Large intestine (tissue), 3 donors: ENCODE data around the gene CSTF1. TPM values are rescaled to one million over a fixed set of nuclear protein-coding genes. Genes with fewer than 3 reads are reported as not detected.

Experiments used
- DNase-seq, 2 donors: peaks; one replicate each; pipeline versions ENCODE4 v3.0.0 to v3.0.0-alpha.2; 2013
- H3K27ac ChIP-seq: one replicate; pipeline ENCODE4 v1.5.1; 2013; ENCODE audit warnings: low read length
- H3K27me3 ChIP-seq: 2 replicates; pipeline ENCODE4 v1.6.1; 2013; ENCODE audit warnings: low read length; ENCODE audit not compliant: control insufficient read depth, insufficient read depth
- H3K36me3 ChIP-seq: 2 replicates; pipeline ENCODE4 v1.6.1; 2013; ENCODE audit warnings: low read length; ENCODE audit not compliant: control insufficient read depth, insufficient read depth
- H3K4me1 ChIP-seq: one replicate; pipeline ENCODE4 v1.6.1; 2013; ENCODE audit warnings: low read length; ENCODE audit not compliant: control insufficient read depth, insufficient read depth
- H3K4me3 ChIP-seq: one replicate; pipeline ENCODE4 v1.5.1; 2013; ENCODE audit warnings: low read length
- H3K9me3 ChIP-seq: one replicate; pipeline ENCODE4 v1.6.1; 2013; ENCODE audit warnings: mild to moderate bottlenecking, low read depth, low read length, moderate library complexity; ENCODE audit not compliant: control insufficient read depth
- WGBS: methylation state at CpG from one replicate; pipeline ENCODE4 v1.1.5; 2013; ENCODE audit warnings: low lambda C conversion rate; ENCODE audit not compliant: insufficient coverage; 5-methylcytosine and 5-hydroxymethylcytosine counted together
- polyA plus RNA-seq: library from polyadenylated mRNA; unstranded; fragments of 120-200 nt; gene quantifications from one replicate; pipeline ENCODE4 v1.2.1, GENCODE V29; 2013

Gene CSTF1
- polyA plus RNA-seq, 1 donor: 27.6 TPM

DNA sequence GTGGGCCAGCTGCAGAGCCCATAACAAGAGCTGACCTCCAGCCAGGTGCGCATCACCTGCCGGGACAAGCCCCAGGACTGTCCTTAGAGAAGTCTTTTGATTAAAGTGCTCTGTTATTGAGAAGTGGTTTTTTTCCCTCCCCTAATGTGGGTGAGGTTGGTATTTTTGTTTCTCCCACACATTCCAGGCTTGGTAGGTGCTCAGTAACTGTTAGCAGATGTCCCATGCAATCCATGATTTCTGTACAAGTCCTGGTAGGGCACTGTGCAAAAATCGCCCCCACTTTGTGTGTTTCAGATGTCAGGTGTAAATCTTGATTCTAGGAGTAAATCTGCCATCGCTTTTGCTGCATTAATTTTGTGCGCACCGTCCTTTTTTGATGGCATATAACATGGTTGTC is 29.0 kb upstream of the CSTF1 start:
- Histone ChIP-seq H3K9me3 (no peaks in the 10 kb centered on the region), H3K36me3 (peaks cover 29% of the 10 kb centered on the region), H3K4me1 (peaks cover 7% of the 10 kb centered on the region), H3K4me3 (no peak overlapping the region), H3K27ac (no peak overlapping the region), H3K27me3 (no peaks in the 10 kb centered on the region)
- no peak for DNase-seq
- 100% methylated on average over 2 of the region's 6 CpGs for WGBS

DNA sequence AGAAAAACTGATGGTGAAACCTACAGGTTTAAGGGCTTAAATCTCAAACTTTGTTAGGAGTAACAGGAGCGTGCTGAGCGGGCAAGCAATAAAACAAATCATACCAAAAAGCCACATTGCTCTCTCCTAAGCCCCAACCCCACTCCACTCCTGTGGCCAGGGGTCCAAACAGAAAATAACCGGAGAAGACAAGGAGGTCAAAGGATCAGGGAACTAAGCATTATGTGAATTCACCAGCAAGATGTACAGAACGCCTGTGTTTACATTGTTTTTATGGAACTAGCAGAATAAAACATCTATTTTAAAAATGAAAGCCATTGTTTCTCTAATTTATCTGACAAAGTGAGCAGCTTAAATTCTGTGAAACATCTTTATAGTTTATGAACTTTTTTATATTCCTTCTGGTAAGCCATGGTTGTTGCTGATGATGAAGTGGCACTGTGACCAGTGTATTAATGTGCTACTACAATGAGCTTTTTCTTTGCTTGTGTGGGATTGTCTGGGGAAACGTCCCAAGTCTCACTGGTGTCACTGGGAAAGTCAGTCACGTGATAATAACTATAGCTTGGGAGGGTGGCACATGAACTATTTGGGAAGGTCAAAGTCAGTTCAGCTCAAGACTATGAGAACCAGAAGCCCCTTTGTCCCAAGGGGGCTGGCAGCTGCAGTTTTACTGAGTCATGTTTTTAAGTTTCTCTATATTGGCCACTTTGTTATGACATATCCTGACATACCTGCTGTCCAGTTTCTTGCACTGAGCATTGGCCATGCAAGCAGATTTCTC is 23.9 kb upstream of the CSTF1 start:
- Histone ChIP-seq H3K9me3 (no peaks in the 10 kb centered on the region), H3K27me3 (no peaks in the 10 kb centered on the region), H3K36me3 (peaks cover 58% of the 10 kb centered on the region), H3K27ac (no peak overlapping the region), H3K4me3 (no peak overlapping the region), H3K4me1 (no peaks in the 10 kb centered on the region)
- DNase-seq: no peak
- WGBS: no CpG with 5 or more reads among the region's 6 CpGs

DNA sequence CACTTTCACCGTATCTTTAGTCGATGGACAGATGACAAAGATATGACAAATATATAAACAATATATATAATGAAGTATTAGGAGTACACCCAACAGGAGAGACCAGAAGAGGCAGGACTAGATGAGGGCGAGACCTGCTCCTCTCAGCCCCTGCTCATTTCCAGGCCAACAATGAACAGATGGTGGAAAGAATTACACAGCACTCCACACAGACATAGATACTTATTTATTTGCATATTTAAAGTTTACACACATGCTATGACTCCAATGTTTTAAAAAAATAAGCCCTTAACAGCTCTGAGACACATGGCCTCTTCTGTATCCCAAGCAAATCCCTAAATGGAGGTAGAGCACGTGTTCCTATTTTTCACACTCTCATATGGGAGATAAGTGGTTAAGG is 23.3 kb upstream of the CSTF1 start:
- WGBS: 100% methylated on average over 2 of the region's 4 CpGs
- H3K27me3 ChIP-seq: no peaks in the 10 kb centered on the region
- no peak for DNase-seq
- H3K4me3 ChIP-seq: no peak overlapping the region
- H3K36me3 ChIP-seq: peaks cover 59% of the 10 kb centered on the region
- H3K27ac ChIP-seq: no peak overlapping the region
- no peaks in the 10 kb centered on the region for H3K9me3 ChIP-seq
- H3K4me1 ChIP-seq: no peaks in the 10 kb centered on the region

DNA sequence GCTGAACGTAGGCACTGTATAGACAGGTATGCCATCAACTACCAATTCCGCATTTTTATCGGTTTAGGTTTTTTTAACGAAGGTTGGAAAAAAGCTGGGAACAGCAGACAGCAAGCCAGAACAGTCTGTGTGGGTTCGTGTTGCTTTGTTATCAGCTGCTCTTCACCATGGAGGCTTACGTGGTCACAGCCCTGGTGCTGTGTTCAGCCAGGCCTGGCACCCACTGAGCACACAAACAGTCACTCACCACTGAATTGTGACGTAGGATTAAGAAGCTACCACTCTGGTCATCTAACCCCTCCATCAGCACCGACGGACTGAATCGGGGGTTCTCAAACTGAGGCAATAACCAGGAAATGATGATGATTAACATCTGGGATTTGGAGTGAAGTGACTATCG is 20.5 kb upstream of the CSTF1 start:
- peaks cover 40% of the 10 kb centered on the region for H3K36me3 ChIP-seq
- no peak overlapping the region for H3K27ac ChIP-seq
- no peak overlapping the region for H3K4me3 ChIP-seq
- DNase-seq: no peak
- no peaks in the 10 kb centered on the region for H3K9me3 ChIP-seq
- no peaks in the 10 kb centered on the region for H3K27me3 ChIP-seq
- 100% methylated on average over 1 of the region's 11 CpGs for WGBS
- no peaks in the 10 kb centered on the region for H3K4me1 ChIP-seq

DNA sequence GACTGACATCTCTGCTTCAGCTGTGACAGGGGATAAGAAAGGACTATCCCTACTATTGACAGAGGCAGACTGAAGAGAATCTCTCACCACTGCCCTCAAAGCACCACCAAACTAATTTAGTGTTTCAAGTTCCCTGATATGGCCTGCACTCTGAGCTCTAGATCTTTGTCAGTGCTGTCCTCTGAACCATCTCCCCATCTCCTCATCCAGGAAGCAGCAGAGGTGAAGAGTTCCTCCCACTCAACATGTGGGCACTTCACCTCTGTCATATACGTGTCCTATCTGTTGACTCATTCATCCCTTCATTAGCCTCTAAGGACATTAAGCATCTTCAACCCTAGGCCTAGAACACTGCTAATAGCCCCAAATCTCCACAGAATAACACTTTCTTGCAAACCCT is 19.6 kb upstream of the CSTF1 start:
- Histone ChIP-seq H3K36me3 (peaks cover 39% of the 10 kb centered on the region), H3K4me1 (no peaks in the 10 kb centered on the region), H3K4me3 (no peak overlapping the region), H3K27me3 (no peaks in the 10 kb centered on the region), H3K9me3 (no peaks in the 10 kb centered on the region), H3K27ac (no peak overlapping the region)
- DNase-seq: no peak
- WGBS: 60% methylated on average over 1 of the region's 1 CpG

DNA sequence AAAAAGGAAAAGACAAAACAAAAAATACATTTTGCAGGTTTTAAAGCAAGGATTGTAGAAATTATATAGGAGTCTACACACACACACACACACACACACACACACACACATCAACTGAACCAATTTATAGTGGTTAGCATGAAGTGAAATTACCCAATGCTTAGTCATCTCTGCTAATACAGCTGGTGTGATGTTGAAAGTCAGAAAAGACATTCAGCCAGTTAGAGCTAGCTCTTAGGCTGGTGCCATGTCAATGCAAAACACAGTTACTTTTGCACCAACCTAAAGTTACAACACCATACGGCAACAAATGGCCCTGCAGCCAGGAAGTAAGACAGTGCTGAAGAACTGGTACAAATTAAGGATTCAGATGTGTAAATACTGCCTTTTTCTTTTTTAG is 18.5 kb upstream of the CSTF1 start:
- WGBS: no CpG with 5 or more reads among the region's 1 CpG

DNA sequence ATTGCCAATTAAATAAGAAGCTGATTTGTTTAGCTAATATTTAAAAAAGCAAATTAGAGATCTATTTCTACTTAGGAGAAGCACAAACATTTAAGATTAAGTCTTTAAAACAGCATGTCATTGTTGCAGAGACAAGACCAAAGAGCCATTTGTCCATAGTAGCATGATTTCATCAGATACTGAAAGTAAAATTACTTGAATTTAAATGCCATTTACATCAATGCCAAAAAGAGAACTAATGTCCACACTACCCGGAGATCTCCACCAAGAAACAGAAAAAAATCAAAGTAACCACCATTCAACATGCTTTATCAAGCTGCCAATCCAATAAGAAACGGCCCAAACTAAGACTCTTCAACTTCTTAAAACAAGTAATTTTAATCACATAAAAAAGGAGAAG is 16.1 kb upstream of the CSTF1 start:
- Histone ChIP-seq H3K4me3 (no peak overlapping the region), H3K27me3 (no peaks in the 10 kb centered on the region), H3K27ac (no peak overlapping the region), H3K36me3 (peaks cover 33% of the 10 kb centered on the region), H3K4me1 (no peaks in the 10 kb centered on the region), H3K9me3 (no peaks in the 10 kb centered on the region)
- no peak for DNase-seq
- WGBS: 100% methylated on average over 1 of the region's 2 CpGs

More for the DNA sequence above, 18.5 kb upstream of the CSTF1 start:
- no peak overlapping the region for H3K4me3 ChIP-seq
- no peak for DNase-seq
- H3K27ac ChIP-seq: no peak overlapping the region
- H3K4me1 ChIP-seq: no peaks in the 10 kb centered on the region
- H3K9me3 ChIP-seq: no peaks in the 10 kb centered on the region
- H3K27me3 ChIP-seq: no peaks in the 10 kb centered on the region
- H3K36me3 ChIP-seq: peaks cover 42% of the 10 kb centered on the region

DNA sequence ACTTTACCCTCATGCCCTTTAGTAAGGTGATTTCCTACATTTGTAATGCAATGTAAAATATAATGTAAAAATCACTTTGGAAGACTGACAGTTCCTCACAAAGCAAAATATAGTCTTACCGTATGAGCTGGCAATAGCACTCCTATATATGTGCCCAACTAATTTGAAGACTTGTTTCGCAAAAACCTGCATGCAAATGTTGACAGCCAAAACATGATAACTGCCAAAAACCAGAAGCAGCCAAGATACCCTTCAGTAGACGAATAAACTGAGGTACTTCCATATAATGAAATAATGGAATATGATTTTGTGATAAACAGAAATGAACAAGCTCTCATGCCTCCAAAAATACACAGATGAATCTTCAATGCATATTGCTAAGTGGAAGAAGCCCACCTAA is 14.1 kb upstream of the CSTF1 start:
- Histone ChIP-seq H3K4me1 (no peaks in the 10 kb centered on the region), H3K27me3 (no peaks in the 10 kb centered on the region), H3K4me3 (no peak overlapping the region), H3K9me3 (no peaks in the 10 kb centered on the region), H3K27ac (no peak overlapping the region), H3K36me3 (peaks cover 28% of the 10 kb centered on the region)
- 80% methylated on average over 1 of the region's 3 CpGs for WGBS
- DNase-seq: no peak

DNA sequence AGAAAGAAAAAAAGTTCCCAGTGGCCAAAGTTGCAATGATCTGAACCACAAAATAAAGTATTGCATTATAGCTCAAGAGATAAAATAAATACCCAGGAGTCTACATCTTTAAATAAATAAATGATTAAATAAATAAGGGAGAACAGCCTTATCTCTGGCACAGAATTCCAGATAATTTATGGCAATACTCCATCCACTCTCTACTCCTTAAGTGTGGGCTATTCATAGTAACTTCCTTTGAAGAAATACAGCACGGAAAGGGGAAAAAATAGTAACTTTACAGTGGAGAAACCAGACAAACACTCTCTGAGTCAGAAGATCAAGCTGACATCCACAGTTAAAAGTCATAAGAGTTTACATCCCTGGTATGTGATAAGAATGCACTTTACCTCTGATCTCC is 12.1 kb upstream of the CSTF1 start:
- H3K9me3 ChIP-seq: no peaks in the 10 kb centered on the region
- peaks cover 37% of the 10 kb centered on the region for H3K36me3 ChIP-seq
- no peak overlapping the region for H3K4me3 ChIP-seq
- no peaks in the 10 kb centered on the region for H3K27me3 ChIP-seq
- no peak for DNase-seq
- H3K4me1 ChIP-seq: no peaks in the 10 kb centered on the region
- no CpG with 5 or more reads among the region's 1 CpG for WGBS
- H3K27ac ChIP-seq: no peak overlapping the region

DNA sequence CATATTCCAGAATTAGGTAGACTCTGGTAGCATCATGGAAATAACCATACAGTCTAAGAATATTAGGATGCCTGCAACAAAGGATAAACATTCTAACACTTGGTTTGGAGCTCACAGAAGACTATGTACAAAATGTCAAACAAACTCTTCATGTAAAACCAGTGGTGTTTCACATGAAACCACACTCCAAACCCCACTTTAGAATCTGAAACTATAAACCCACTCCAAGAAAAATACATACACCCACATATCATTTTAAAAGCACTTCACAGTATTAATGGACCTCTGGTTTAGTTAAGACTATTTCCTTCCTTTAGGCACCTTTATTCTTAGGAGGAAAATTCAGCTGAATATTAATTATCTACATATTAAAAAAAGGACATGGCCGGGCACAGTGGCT is 10.9 kb upstream of the CSTF1 start:
- Histone ChIP-seq H3K4me1 (no peaks in the 10 kb centered on the region), H3K4me3 (no peak overlapping the region), H3K27me3 (no peaks in the 10 kb centered on the region), H3K36me3 (peaks cover 44% of the 10 kb centered on the region), H3K27ac (no peak overlapping the region), H3K9me3 (no peaks in the 10 kb centered on the region)
- no peak for DNase-seq
- WGBS: no CpG with 5 or more reads among the region's 1 CpG

DNA sequence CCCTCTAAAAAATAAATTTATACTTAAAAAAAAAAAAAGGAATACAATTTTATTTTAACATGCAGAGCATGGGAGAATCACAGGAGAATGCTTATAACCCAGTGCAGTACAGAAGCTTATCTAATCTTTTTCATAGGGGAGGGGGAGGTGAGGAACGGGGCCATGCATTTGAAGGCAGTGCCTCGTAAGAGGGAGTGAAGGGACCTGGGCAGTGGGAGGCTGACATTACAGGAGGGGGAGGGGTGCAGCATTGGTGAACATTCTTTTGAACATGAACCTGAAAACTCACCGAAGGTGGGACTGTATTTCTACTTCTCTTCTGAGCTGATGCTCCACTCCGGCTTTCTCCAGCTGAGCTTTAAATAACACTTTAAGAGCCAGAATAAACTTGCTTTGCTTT is 9.7 kb upstream of the CSTF1 start:
- peaks cover 44% of the 10 kb centered on the region for H3K36me3 ChIP-seq

More for the DNA sequence above, 9.7 kb upstream of the CSTF1 start:
- WGBS: no CpG with 5 or more reads among the region's 4 CpGs
- no peak overlapping the region for H3K27ac ChIP-seq
- H3K9me3 ChIP-seq: no peaks in the 10 kb centered on the region
- no peak overlapping the region for H3K4me3 ChIP-seq
- DNase-seq: no peak
- H3K4me1 ChIP-seq: no peaks in the 10 kb centered on the region
- no peaks in the 10 kb centered on the region for H3K27me3 ChIP-seq
